Thoracic aorta (tissue), 2 donors: ENCODE results near the gene BOLL. TPM values are rescaled to one million over a fixed set of nuclear protein-coding genes. Genes with fewer than 3 reads are reported as not detected.

ENCODE experiments used
- ATAC-seq: fragments of 150-250 bp; one replicate; pipeline ENCODE4 v1.8.0; 2017; ENCODE audit warnings: low read depth; ENCODE audit not compliant: insufficient number of reproducible peaks, low FRiP score
- DNase-seq: peaks from one replicate; pipeline ENCODE4 v3.0.0-alpha.2; 2020; ENCODE audit warnings: low spot score
- H3K27ac ChIP-seq, 2 donors: fragments of 200-600 bp; sonication (generic); 1 replicate in 1 of 2; 2 replicates in 1 of 2; pipeline ENCODE4 v1.5.1; 2016; ENCODE audit warnings: mild to moderate bottlenecking in 2 of 2, moderate library complexity in 2 of 2
- H3K27me3 ChIP-seq: fragments of 200-600 bp; sonication (generic); replicated peaks from 2 replicates; pipeline ENCODE4 v1.6.0; 2016; ENCODE audit warnings: mild to moderate bottlenecking; ENCODE audit not compliant: insufficient read depth
- H3K36me3 ChIP-seq: fragments of 200-600 bp; sonication (generic); one replicate; pipeline ENCODE4 v1.5.1; 2016
- H3K4me1 ChIP-seq, 2 donors: fragments of 200-600 bp; sonication (generic); 1 replicate in 1 of 2; 2 replicates in 1 of 2; pipeline versions ENCODE4 v1.5.1 to v1.6.0; 2016; ENCODE audit warnings: low read depth in 2 of 2, mild to moderate bottlenecking in 1 of 2; ENCODE audit not compliant: control insufficient read depth in 1 of 2
- H3K4me3 ChIP-seq: fragments of 200-600 bp; sonication (generic); 2 replicates; pipeline ENCODE4 v1.5.1; 2016; ENCODE audit warnings: mild to moderate bottlenecking
- H3K9me3 ChIP-seq: fragments of 200-600 bp; sonication (generic); 2 replicates; pipeline ENCODE4 v1.5.1; 2016
- CTCF ChIP-seq: fragments of 200-600 bp; sonication (generic); IDR thresholded peaks from one replicate; pipeline ENCODE4 v1.5.1; 2019; ENCODE audit warnings: antibody characterized with exemption
- total RNA-seq, 2 donors: library from RNA; depleted of rRNA; stranded (reverse); fragments of >200 nt; gene quantifications; one replicate each; pipeline versions ENCODE4 v1.1.0 to v1.2.3, GENCODE V29; 2016

BOLL gene
- total RNA-seq, 2 donors from 2014 or later, result not detected

- H3K36me3 ChIP-seq, result no peaks in the 10 kb centered on the region
- no peak overlapping the region for H3K4me3 ChIP-seq
- H3K9me3 ChIP-seq, result no peaks in the 10 kb centered on the region
- no peak overlapping the region for H3K27ac ChIP-seq
- H3K27me3 ChIP-seq, result no peaks in the 10 kb centered on the region
- TF ChIP-seq CTCF, result no peak
- DNase-seq (no peak), ATAC-seq (no peak)
- H3K4me1 ChIP-seq, result peaks cover 0 to 22% of the 10 kb centered on the region in 2 donors
Observed at GRCh38 chr2:197677483-197677882, 107.6 kb downstream of the BOLL start.

GRCh38 chr2:197677056-197677455 lies 108.1 kb downstream of the BOLL start:
- ATAC-seq (no peak), DNase-seq (no peak)
- peaks cover 0 to 22% of the 10 kb centered on the region in 2 donors for H3K4me1 ChIP-seq
- H3K9me3 ChIP-seq, result no peaks in the 10 kb centered on the region
- peak overlapping the region in 1 of 2 donors; percentile 87 for H3K27ac ChIP-seq
- no peaks in the 10 kb centered on the region for H3K36me3 ChIP-seq
- H3K27me3 ChIP-seq, result no peaks in the 10 kb centered on the region
- peak overlapping the region; percentile 9 for H3K4me3 ChIP-seq
- TF ChIP-seq CTCF, result no peak

Other genes with a start within 250 kb of the BOLL start
- gene RFTN2, start 109.7 kb downstream of the BOLL start, total RNA-seq, result 10 to 100 TPM in 1 of 2 donors, 1 to 10 TPM in 1; 9.3 to 18.9 TPM
- 10 to 100 TPM in 1 of 2 donors, 1 to 10 TPM in 1; 1.5 to 12.3 TPM for gene MARS2, start 80.0 kb downstream of the BOLL start, total RNA-seq
- 10 to 100 TPM; 25.6 to 26.2 TPM for gene PLCL1, start 19.3 kb upstream of the BOLL start, total RNA-seq